Embryonic facial prominence (tissue), 1 donor: ENCODE results near the gene DMD.
"Not testable (repeated sequence)": the region's sequence is repeated elsewhere in the genome, so short reads cannot be mapped to it uniquely, and the experiment has no call there.

Experiments
- DNase-seq: peaks from one replicate; pipeline ENCODE4 v3.0.0-alpha.2; 2016; ENCODE audit errors: extremely low spot score

The DMD gene

DNA sequence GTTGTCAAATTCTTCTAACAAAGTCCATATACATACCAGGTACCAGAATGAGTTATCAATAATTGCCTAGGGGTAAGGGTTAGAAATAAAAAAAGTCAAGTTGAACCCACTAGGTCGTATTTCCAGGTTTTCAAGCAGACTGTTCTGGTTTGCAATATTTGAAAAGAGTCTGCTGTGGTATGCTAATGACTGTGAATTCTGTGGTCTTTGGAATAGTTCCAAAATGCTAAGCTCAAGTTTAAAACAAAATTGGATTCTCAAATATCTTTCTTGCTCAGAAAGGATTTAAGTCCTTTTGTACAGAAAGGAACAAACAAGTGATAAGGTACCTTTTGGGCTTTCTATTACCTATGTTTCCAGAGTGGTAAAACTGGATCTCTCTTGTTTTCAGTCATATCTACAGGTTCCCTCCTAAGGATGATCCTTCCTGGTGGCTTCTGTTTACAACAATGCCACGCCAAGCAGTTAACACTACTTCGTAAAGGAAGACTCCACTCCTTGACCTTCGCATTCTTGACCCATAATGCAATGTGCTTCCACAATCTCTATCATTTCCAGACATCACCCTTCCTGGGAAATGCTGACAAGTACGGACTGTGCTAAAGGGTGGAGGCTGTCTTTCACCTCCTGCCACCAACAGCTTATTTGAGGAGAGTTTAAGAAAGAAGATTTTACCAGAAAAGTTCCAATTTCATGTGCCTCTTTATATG lies 1607.8 kb downstream of the DMD start:
- no peak for DNase-seq

DNA sequence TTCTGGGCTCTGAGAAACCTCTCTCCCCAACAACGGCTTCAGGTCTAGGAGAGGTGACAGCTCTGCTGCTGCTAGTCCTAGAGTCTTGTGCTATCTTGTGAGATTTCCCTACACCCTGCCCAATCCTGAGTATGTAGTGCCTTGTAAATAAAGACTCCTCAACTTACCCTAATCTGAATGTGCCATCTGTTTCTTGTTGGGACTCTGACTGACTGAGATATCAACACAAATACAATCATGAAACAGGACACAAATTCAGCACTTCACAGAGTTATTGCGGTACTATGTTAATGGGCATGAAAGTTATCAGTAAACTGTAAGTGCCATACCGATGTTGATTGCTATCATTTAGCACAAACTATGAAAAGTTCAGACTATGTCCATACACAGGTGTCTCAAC lies 1610.5 kb downstream of the DMD start:
- no peak for DNase-seq

DNA sequence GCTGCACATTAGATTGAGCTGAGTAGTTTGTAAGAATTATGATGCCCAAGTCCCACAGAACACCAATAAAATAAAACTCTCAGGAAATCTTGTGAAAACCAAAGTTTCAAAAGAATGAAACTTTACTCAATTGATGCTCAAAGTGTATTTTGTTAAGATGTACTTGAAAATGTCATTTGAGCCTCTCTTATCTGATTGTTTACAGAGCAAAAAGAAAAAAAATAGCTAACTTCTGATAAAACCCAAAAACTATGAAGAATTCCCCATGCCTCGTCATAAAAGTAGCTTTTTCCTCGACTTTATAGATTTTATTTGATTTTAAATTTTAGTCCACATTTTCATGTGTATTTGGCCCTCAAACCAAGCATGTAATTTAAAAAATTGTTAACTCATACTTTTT lies 1618.0 kb downstream of the DMD start:
- DNase-seq, result no peak

DNA sequence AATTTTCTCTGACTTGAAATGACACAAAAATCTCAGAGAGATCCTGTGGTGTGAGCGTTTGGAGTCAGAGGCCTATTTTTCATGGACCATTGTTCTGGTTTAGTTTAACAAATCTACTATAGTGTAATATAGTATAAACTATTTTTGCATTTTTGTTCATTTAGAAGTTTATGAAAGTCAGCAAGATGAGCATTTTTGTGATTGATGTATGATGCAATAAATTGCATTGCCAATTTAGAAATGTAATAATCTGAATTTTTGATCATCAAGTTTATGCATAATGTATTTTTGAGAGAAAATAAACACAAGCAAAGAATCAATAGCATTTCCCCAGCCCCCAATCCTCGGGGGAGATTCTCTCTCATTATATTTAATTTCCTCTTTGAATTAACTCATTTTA lies 1620.0 kb downstream of the DMD start:
- DNase-seq, result no peak

DNA sequence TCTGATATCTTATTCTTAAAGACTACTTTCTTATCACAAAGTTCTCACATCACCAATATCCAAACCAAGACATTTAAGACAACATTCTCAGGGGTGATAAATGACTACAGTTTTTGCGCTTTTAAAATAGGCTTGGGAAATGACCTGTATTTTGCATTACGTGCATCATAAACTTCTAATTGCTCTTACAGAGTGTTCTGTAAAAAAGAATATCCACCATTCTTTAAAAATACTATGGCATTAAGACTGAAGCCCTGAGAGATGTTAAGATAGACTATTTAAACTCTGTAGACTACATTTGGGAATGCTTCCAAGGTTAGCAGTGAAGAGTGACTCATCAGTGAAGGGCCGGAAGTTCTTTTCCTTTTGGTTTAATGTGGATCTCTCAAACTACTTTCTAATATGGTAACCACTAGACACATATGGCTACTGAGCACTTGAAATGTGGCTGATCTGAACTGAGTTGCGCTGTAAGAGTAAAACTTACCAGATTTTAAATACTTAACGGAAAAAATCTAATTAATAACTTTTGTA lies 1620.7 kb downstream of the DMD start:
- DNase-seq, result no peak

DNA sequence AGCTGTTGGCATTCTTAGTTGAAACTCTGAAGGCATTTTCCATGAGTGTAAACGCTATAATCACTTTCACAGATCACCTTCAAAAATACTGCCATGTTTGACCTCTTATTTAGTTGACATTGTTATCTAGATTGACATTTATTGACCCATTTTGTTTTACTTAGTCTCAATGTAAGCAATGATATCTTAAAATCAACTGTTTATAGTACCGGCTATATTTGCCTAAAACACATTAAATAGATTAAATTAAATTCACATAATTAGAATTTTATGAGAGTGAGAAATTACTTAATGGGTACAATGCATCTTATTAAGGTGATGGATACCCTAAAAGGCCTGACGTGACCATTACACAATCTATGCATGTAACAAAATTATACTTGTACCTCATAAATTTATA lies 1621.8 kb downstream of the DMD start:
- no peak for DNase-seq

DNA sequence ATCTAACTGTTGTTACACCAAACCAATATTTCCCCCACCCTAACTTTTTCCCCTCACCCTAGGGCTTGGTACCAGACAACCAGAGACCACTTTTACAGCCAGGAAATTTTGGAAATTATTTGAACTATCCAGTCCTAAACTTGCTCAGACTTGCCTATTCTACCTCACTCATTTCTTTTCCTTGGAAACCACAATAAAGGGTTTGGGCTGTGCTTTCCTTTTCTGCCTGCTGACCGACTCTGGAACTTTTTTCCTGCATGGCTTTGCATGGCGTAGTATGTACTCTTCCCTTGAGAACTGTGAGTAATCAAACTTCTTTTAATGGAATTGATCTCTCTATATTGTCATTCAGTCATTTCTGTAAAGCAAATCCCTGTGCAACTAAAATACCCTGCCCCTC lies 1623.0 kb downstream of the DMD start:
- no peak for DNase-seq

DNA sequence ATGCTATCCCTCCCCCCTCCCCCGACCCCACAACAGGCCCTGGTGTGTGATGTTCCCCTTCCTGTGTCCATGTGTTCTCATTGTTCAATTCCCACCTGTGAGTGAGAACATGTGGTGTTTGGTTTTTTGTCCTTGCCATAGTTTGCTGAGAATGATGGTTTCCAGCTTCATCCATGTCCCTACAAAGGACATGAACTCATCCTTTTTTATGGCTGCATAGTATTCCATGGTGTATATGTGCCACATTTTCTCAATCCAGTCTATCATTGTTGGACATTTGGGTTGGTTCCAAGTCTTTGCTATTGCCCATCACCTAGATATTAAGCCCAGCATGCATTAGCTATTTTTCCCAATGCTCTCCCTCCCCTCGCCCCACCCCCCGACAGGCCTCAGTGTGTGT lies 1627.5 kb downstream of the DMD start:
- DNase-seq, result not testable (repeated sequence)

DNA sequence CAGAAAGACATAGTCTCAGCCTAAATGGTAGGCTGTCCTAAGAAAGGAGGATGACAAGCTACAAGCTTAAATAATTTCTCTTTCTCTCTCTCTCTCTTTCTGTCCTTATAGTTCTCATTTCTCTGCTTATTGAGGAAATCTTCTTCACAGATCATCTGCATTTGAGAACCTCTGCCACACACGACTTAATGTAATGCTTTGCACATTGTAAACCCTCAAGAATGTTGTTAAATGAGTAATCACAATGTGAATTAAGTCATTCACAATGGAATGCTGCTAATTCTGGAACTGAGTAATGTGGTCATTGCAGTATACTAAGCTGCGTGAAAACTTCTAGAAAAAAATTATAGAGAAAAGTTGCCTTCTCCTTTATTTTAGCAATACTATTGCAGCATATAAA lies 1630.6 kb downstream of the DMD start:
- DNase-seq, result no peak

DNA sequence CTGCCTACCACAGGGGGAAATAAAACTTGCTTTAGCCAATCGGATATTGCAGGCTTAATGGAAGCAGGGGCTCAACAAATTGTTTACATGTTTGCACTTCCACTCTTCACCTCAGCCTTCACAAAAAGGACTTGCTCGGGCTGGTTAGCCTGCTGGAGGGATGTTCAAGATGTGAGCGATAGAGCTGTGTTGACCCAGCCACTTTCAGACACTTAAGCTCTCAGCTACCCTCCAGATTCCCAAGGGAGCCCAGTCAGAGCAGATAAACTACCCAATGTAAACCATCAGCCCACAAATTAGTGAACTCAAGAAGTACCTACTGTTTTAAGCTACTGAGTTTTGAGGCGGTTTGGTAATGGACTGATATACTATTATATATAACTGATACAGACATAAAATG lies 1631.1 kb downstream of the DMD start:
- no peak for DNase-seq

DNA sequence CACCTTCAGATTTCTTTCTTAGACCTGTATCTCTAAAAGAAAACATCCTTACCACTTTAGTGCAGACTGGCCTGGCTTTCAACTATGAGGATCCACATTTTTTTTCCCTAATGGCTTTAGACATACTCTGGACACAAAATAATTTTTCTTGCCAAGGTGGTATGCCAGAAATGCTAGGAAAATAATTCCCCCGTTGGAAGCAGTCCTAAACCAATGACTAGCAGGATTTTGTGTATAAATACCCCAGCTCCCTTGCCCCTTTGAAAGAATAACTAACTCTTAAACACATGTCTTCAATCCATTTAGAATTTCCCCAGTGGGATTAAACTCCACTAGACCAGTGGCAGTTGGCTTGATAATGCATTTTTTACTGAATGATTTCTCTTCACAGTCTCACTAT lies 1639.0 kb downstream of the DMD start:
- no peak for DNase-seq

DNA sequence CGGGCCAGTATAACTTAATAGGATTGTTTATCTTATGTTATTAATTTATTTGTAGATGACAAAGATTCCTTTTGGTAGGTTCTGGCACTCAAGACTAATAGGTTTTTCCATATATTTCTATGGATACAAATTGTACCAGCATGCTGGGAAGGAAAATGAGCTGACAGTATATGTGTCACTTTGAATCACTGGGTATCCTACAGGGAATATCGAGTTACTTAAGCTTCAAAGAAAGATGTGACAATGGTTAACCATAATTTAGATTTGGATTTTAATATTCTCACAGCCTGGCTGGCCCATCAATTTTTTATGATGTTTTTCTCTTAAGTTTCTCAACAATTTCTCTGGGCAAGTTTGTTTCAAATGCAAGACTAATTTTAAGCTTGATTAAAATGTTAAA lies 1640.7 kb downstream of the DMD start:
- DNase-seq, result no peak

DNA sequence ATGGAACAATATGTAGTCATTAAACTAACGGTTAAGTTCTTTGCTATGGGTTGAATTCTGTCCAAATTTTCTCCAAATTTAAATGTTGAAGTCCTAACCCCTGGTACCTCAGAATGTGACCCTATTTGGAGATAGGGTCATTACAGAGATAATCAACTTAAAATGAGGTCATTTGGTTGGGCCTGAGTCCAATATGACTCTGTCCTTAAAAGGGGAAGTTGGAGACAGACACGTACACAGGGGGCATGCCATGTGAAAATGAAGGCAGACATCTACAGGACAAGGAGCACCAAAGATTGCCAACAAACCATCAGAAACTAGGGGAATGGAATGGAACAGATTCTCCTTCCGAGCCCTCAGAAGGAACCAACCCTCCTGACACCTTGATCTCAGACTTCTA lies 1647.6 kb downstream of the DMD start:
- DNase-seq, result no peak

DNA sequence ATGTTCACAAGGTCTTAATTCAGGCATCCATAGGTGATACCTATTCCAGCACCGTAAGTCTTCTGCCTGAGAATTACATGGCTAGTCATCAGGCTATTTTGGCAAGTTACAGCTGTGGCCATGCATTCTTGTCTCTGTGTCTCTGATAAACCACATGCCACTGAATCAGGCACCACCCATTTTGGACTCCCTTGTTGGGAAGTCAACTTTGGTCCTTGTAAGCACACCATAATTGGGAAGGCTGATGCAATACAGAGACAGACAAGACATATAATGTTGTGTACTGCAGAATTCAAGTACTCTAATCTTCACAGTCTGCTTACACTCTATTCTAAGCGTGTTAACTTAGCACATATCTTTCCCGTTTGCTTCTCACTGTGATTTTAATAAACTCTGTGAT lies 1655.8 kb downstream of the DMD start:
- DNase-seq, result no peak

DNA sequence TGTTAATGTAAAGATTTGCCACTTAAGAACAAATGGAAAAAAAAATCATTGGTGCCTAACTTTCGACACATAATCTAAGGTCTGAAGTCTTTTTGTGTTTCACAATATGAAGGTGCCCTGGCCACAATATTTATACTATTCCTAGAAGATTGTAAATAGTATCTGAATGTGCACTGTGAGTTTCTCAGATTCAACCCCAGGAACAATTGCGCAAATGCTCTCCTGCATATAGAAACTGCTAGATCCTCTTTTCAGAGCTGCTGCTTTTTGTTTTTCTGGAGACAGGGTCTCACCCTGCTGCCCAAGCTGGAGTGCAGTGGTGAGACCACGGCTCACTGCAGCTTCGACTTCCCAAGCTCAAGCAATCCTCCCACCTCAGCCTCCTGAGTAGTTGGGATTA lies 1659.4 kb downstream of the DMD start:
- DNase-seq, result no peak

DNA sequence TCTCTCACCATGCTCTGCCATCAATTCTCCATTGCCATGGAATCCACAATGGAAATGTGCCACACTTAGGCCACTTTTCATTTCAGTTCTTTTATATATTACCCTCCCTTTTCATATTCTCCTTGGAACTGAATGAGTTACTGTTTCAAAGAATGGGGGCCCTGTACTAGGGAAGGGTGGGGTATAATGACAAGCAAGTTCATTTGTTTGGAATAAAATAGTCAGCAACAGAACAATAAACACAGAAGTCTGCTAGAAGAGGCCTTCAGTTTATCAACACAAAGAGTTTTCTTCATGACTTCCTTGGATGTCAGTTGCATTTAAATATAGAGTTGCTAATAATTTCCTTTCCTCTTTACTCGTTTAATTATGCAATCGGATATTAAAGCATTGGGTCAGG lies 1661.2 kb downstream of the DMD start:
- DNase-seq, result no peak

DNA sequence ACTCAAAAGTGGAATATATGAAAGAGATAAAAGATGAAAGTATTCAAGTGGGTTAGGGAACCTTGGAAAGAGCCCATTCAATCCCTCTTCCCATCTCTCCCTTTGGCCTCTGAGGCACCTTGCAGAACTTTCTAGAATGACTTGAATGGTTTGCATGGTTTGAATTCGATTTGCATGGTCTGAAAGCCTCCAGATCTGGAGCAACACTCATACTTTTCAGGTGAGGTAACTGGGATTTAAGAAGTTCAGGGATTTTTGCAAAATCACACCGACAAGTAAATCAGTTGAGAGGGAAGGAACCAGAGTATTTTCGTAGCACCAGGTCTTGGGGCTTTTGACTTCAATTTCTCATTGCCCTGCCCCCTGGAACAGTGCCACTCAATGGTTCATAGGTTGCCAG lies 1663.5 kb downstream of the DMD start:
- no peak for DNase-seq

DNA sequence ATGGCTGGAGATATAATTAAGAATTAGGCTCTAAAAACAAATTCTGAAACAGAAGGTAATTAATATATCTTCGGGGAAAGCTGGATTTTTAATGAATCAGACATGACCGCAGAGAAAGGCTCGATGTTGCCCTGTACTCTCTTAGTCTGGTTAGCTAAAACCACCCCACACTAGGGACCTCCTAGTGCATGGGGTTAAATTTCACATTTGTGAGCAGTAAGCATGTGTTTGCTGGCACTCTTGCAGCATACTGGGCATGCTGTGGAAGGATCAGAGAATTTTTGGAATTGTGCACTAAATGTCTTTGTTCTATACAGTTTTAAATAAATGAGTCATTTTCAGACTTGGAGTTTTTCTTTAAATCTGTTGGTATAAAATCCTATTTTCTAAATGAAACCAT lies 1663.9 kb downstream of the DMD start:
- DNase-seq, result no peak

DNA sequence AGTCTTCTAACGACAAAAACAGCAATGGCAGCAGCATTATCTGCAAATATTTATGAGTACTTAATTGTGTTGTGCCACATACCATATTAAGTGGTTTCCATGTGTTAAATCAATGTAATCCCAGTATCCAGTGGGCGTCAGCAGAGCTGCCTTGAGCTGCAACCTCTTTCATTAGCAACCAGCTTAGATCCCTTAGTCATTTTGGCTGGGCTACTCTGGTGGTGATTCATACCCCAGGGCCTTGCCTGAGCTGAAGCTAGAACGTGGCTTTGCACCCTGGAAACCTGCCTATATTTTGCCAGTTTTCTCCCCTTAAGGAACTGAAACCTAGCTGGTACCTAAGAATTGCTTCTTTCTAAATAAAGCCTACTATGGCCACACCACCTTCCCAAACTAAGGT lies 1665.2 kb downstream of the DMD start:
- no peak for DNase-seq

DNA sequence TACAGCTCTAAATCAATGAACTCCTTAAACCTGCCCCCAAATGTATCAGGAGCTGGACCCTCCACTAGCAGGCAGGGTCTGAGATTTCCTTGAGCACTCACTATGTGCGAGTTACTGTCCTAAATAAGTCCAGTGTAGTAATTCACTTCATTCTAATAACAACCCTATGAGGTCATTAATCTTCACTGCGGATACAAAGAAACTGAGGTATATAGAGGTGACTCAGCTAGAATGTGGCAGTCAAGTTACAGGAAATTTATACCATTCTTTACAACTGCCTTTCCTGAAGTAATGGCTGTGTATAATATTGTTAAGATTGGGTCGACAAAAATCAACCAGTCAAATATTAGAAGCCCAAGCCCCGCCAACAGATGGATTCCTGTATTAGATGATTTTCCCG lies 1665.6 kb downstream of the DMD start:
- DNase-seq, result no peak

DNA sequence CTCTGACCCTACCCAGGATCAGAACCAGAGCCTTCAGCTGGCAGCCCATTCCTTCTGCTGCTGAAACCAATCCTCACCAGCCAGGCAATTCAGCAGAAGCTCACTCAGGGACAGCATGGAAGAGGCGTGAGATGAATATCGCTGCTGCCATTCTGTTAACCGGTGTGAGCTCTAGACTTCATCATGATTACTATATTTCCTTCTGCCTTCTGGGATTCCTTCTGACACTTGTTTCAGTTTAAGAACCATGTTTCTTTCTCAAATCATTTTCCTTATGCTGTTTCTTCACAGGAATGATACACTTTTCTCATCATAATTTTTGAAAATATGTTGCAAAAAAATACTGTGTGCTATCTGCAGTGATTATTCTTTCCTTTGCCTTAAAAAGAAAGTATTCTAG lies 1666.2 kb downstream of the DMD start:
- no peak for DNase-seq

DNA sequence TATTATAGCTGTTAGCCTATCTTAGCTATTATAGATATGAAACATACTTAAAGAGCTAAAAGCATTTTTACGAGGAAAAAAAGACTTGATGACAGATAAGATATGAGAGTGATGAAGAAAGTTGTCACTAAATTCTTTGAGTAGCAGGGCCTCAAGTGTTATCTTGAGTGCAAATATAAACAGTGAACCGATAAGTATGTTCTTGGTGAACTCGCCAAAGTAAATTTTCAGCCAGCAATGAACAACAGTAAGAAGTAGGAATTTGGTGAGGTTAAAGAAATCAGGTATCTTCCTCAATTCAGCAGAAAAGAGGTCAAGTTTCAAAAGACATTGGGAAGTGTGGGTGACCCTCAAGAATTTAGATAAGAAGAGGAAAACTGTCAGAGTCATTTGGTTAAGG lies 1667.7 kb downstream of the DMD start:
- DNase-seq, result no peak

DNA sequence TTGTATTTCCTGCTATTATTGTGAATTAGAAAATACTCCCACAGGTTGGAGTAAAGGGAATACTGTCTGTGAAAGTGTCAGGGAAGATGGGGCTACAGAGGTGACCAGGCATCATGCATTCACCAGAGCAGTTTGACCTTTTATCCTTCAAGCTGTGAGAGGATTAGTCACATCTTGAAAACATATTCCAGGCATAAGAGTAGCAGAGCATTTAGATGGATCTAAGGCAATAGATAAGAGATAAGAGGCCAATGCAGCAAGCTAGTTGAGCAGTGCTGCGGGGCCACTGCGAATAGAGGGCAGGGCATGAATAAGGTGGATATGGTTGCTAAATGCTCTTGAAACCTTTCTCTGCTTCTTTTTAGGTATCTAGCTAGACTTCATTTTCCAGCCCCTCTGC lies 1668.8 kb downstream of the DMD start:
- DNase-seq, result no peak

DNA sequence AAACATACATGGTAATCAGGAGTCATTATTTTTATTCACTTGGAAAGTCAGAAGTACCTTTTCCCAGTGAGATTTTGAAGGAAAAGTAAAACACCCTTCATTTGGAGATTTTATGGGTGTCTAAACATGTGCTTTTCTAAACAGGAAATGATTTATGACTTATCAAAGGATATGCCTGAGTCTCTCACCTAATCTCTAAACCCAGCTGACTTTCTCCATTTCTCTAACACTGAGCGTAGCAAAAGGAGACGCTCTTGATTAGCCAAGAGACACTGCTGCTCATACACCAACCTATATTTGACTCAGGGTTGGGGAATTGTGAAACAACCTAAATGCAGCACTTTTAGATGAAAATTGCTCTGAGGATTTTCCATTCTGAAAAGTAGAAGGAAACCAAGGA lies 1671.0 kb downstream of the DMD start:
- no peak for DNase-seq
